Activated CD4-positive, alpha-beta T cell treated with anti-CD3 and anti-CD28 coated beads, Interleukin-2, amount 10 ng/mL, durations not matched to agents 24 days and 14 days (primary cell): ENCODE data around the gene NUDT21. TPM values are rescaled to one million over a fixed set of nuclear protein-coding genes. Genes with fewer than 3 reads are reported as not detected.
"Not testable (repeated sequence)": the region's sequence is repeated elsewhere in the genome, so short reads cannot be mapped to it uniquely, and the experiment has no call there.

Experiments used
- DNase-seq: peaks from one replicate; pipeline ENCODE4 v3.0.0; 2022
- H3K27ac Mint-ChIP-seq: one replicate; pipeline ENCODE4 v1.8.0; 2022; ENCODE audit warnings: mild to moderate bottlenecking, mixed read lengths
- H3K27me3 Mint-ChIP-seq: one replicate; pipeline ENCODE4 v1.8.0; 2022; ENCODE audit warnings: mixed read lengths
- H3K36me3 Mint-ChIP-seq: one replicate; pipeline ENCODE4 v1.8.0; 2022; ENCODE audit warnings: low read depth, mild to moderate bottlenecking, mixed read lengths
- H3K4me1 Mint-ChIP-seq: one replicate; pipeline ENCODE4 v1.8.0; 2021; ENCODE audit warnings: mixed read lengths
- H3K4me3 Mint-ChIP-seq: one replicate; pipeline ENCODE4 v1.8.0; 2022; ENCODE audit warnings: mild to moderate bottlenecking, moderate library complexity, mixed read lengths
- H3K9me3 Mint-ChIP-seq: one replicate; pipeline ENCODE4 v1.8.0; 2021; ENCODE audit warnings: mixed read lengths
- intact Hi-C: fragments of 100-400 bp; cut with micrococcal nuclease; formaldehyde crosslinking; loops from one replicate; pipeline ENCODE4 v1.15.1; 2023
- total RNA-seq: library from RNA; stranded (reverse); gene quantifications from 2 replicates; pipeline ENCODE4 v1.2.3, GENCODE V29; 2022

NUDT21 gene
- 282 and 297 TPM in 2 replicates for total RNA-seq

DNA sequence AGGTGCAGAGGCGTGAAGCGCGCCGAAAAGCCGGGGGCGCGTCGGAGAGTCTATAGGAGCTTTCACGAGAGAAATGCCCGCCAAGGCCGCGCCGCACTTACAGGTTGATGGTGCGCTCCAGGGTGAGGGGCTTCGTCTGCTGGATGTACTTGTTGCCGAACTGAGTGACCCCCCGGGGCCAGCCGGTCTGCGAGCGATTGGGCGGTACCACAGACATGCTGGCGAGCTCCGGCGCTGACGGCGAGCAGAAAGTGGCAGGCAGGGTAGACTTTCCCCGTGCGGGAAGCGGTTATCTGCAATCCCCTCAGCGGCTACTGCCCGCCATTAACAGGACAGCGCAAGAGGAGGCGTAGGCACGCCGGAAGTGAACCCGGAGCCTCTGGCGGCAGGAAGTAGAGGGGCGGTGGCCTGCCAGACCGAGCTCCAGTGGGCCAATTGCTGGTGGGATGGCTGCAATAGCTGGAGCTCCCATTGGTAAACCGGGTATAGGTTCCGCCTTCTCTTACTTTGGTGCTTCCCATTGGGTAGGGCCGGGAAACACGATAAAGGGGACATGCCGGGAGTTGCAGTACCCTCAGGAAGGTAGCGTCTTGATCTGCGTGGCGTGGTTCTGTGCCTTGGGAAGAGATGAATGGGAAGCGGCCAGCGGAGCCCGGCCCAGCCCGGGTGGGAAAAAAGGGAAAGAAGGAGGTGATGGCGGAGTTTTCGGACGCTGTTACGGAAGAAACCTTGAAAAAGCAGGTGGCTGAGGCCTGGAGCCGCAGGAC, at the start of gene NUDT21, which contains the start of gene OGFOD1:
Gene NUDT21, minus strand, starts transcription at position 347 of the 767 bp plus-strand sequence. Its CDS starts 130 bp downstream, at position 217.
Gene OGFOD1, plus strand, starts transcription at position 569 of the 767 bp plus-strand sequence. Its CDS starts 59 bp downstream, at position 628.
- intact Hi-C loops, result loop anchor here (1.0 to 10.0 kb wide), 5 partner anchors 26 to 734 kb away; partner anchors contain the start of genes AMFR, HERPUD1, MT2A and PSME3IP1
- peak within 1 kb of the TSS; percentile 95 for H3K27ac Mint-ChIP-seq
- DNase-seq, result peak; percentile 97
- no peaks in the 10 kb centered on the region for H3K9me3 Mint-ChIP-seq
- H3K4me3 Mint-ChIP-seq, result peak within 1 kb of the TSS; percentile 94
- peaks cover 52% of the 10 kb centered on the region for H3K36me3 Mint-ChIP-seq
- no peaks in the 10 kb centered on the region for H3K27me3 Mint-ChIP-seq
- H3K4me1 Mint-ChIP-seq, result peaks cover 41% of the 10 kb centered on the region

GRCh38 chr16:56493815-56494214, 42.7 kb upstream of the NUDT21 start:
- intact Hi-C loops, result no loop called here
- Mint-ChIP-seq H3K9me3 (no peaks in the 10 kb centered on the region), H3K4me3 (no peak overlapping the region), H3K36me3 (peaks cover 15% of the 10 kb centered on the region), H3K4me1 (no peaks in the 10 kb centered on the region), H3K27ac (no peak overlapping the region), H3K27me3 (no peaks in the 10 kb centered on the region)
- DNase-seq, result no peak

- DNase-seq, result no peak
- intact Hi-C loops, result no loop called here
- H3K4me3 Mint-ChIP-seq, result no peak overlapping the region
- no peaks in the 10 kb centered on the region for H3K4me1 Mint-ChIP-seq
- no peaks in the 10 kb centered on the region for H3K9me3 Mint-ChIP-seq
- H3K27me3 Mint-ChIP-seq, result no peaks in the 10 kb centered on the region
- peaks cover 13% of the 10 kb centered on the region for H3K36me3 Mint-ChIP-seq
- no peak overlapping the region for H3K27ac Mint-ChIP-seq
Observed at GRCh38 chr16:56493126-56493525, 42.0 kb upstream of the NUDT21 start.

DNA sequence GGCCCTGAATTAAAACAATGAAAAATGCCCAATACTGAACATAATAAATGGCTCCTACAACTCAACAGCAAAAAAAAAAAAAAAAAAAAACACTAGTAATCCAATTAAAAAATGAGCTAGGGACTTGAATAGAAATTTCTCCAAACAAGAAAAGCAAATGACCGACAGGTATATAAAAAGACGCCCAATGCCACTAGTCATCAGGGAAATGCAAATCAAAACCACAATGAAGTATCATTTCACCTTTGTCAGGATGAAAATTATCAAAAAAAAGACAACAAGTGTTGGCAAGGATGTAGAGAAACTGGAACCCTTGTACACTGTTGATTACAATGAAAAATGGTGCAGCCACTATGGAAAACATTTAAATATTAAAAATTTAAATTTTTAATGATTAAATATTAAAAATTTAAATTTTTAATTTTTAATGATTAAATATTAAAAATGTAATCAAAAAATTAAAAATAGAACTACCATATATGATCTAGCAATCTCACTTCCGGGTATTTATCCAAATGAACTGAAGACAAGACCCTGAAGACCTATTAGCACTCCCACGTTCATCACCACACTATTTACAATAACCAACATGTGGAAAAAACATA, 40.6 kb upstream of the NUDT21 start:
- Mint-ChIP-seq H3K9me3 (no peaks in the 10 kb centered on the region), H3K36me3 (peaks cover 8% of the 10 kb centered on the region), H3K27me3 (no peaks in the 10 kb centered on the region), H3K4me1 (no peaks in the 10 kb centered on the region), H3K4me3 (no peak overlapping the region), H3K27ac (no peak overlapping the region)
- intact Hi-C loops, result no loop called here
- no peak for DNase-seq

DNA sequence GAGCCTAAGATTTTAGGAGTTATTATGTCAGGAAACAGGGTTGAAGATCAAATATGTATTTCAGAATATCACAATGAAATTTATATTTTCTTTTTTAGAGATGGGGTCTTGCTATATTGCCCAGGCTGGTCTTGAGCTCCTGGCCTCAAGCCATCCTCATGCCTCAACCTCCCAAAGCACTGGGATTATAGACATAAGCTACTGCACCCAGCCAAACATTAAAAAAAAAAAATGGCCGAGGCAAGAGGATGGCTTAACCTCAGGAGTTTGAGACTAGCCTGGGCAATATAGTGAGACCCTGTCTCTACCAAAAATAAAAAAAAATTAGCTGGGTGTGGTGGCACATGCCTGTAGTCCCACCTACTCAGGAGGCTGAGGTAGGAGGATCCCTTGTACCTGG, 37.7 kb upstream of the NUDT21 start:
- H3K27me3 Mint-ChIP-seq, H3K4me1 Mint-ChIP-seq, H3K27ac Mint-ChIP-seq, intact Hi-C loops, H3K4me3 Mint-ChIP-seq, DNase-seq, H3K9me3 Mint-ChIP-seq: not testable (repeated sequence)
- peaks cover 12% of the 10 kb centered on the region for H3K36me3 Mint-ChIP-seq

DNA sequence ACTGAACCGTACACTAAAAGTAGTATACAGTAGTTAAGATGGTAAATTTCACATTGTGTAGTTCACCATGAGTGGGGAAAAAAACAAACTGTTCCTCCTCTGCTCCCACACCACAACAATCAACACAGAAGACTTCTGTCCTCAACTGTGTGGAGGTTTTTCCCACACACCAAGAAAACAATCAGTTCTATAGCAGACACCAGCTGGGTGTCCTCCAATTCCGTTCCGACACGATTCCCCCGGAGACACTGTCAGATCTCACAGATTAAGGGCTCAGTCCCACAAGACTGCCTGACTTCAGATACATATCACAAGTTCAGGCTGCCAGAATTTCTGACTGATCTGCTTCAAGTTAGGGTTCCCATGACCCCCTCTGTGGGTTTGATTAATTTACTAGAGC, 36.9 kb upstream of the NUDT21 start:
- Mint-ChIP-seq H3K27ac (no peak overlapping the region), H3K27me3 (no peaks in the 10 kb centered on the region), H3K9me3 (peaks cover 4% of the 10 kb centered on the region), H3K36me3 (peaks cover 18% of the 10 kb centered on the region), H3K4me1 (no peaks in the 10 kb centered on the region), H3K4me3 (no peak overlapping the region)
- DNase-seq, result no peak
- intact Hi-C loops, result no loop called here

DNA sequence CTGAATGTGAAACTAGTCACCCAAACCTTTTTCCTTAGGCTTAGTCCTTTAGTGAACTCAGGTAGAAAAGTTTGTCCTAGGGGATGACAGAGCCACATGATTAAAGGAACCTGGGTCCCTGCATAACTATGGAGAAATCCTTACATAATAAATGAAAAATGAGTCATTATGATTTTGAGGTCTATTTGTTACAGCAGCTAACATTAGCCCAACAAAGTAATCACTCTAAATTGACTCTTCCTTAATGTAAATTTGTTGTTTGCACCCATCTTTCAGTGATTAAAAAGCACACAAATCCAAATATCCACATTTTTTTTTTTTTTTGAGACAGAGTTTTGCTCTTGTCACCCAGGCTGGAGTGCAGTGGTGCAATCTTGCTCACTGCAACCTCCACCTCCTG, 32.3 kb upstream of the NUDT21 start:
- H3K4me3 Mint-ChIP-seq, result no peak overlapping the region
- H3K9me3 Mint-ChIP-seq, result peaks cover 4% of the 10 kb centered on the region
- no peaks in the 10 kb centered on the region for H3K27me3 Mint-ChIP-seq
- intact Hi-C loops, result no loop called here
- no peak overlapping the region for H3K27ac Mint-ChIP-seq
- DNase-seq, result no peak
- H3K36me3 Mint-ChIP-seq, result peaks cover 37% of the 10 kb centered on the region
- peaks cover 2% of the 10 kb centered on the region for H3K4me1 Mint-ChIP-seq

- Mint-ChIP-seq H3K27me3 (no peaks in the 10 kb centered on the region), H3K27ac (no peak overlapping the region), H3K36me3 (peaks cover 38% of the 10 kb centered on the region), H3K4me3 (no peak overlapping the region), H3K9me3 (peaks cover 4% of the 10 kb centered on the region), H3K4me1 (peaks cover 2% of the 10 kb centered on the region)
- no peak for DNase-seq
- intact Hi-C loops, result no loop called here
Observed at GRCh38 chr16:56482683-56483236, 31.6 kb upstream of the NUDT21 start.

DNA sequence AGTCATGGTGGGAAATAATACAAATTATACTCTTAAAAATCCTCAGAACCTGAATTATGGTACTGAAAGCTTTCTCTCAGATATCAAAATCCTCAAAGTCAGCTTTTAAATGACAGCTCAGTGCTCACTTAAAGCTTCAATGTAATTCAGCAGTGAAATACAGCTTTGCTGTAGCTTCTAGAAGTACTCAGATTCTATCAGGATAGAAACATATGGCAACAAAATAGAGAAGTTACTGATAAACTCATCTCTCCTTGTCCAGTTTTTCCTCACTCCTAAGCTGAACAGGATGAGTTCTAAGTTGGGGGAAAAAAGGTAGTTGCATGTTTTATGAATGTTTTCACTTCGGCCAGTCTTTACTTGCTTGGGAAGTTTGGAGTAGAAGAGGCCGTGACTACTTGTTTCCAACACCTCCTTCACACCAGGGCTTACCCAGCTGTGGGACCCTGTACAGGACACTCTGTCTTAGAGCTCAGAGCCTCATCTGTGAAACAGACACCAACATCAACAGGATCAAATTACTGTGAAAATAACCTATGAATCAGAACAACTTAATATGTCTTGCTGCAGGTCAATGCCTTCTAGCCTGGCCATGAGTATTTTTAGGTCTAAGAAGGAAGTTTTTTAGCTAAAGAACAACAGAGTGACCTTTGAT, 30.5 kb upstream of the NUDT21 start:
- intact Hi-C loops, result no loop called here
- no peak for DNase-seq
- H3K4me3 Mint-ChIP-seq, result no peak overlapping the region
- H3K4me1 Mint-ChIP-seq, result peaks cover 9% of the 10 kb centered on the region
- no peaks in the 10 kb centered on the region for H3K27me3 Mint-ChIP-seq
- no peak overlapping the region for H3K27ac Mint-ChIP-seq
- peaks cover 50% of the 10 kb centered on the region for H3K36me3 Mint-ChIP-seq
- H3K9me3 Mint-ChIP-seq, result peaks cover 3% of the 10 kb centered on the region

GRCh38 chr16:56480776-56481467, 29.8 kb upstream of the NUDT21 start:
- Mint-ChIP-seq H3K27ac (no peak overlapping the region), H3K36me3 (peaks cover 53% of the 10 kb centered on the region), H3K4me1 (peaks cover 12% of the 10 kb centered on the region), H3K4me3 (no peak overlapping the region), H3K9me3 (no peaks in the 10 kb centered on the region), H3K27me3 (no peaks in the 10 kb centered on the region)
- DNase-seq, result no peak
- intact Hi-C loops, result no loop called here

DNA sequence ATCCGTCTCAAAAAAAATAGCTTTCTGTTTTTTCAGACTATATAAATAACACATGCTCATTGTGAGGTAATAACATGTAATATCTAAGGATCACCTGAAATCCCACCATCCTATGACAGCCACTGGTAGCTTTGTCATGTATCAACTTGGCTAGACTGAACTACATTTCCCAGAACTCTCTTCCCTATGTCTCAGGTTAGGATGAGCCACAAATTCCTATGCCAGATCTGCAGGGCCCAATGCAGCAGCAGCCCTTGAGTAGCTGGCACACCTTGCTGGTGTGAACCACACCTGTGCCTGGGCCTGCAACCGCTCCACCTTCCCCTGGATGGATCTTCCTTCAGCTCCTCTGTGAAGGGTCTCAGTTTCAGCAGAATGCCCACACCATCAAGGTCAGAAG, 28.3 kb upstream of the NUDT21 start:
- H3K27me3 Mint-ChIP-seq, result no peaks in the 10 kb centered on the region
- intact Hi-C loops, result no loop called here
- no peak for DNase-seq
- no peak overlapping the region for H3K27ac Mint-ChIP-seq
- H3K9me3 Mint-ChIP-seq, result no peaks in the 10 kb centered on the region
- H3K4me3 Mint-ChIP-seq, result no peak overlapping the region
- peaks cover 12% of the 10 kb centered on the region for H3K4me1 Mint-ChIP-seq
- peaks cover 57% of the 10 kb centered on the region for H3K36me3 Mint-ChIP-seq

- no peaks in the 10 kb centered on the region for H3K27me3 Mint-ChIP-seq
- no peaks in the 10 kb centered on the region for H3K9me3 Mint-ChIP-seq
- H3K27ac Mint-ChIP-seq, result no peak overlapping the region
- DNase-seq, result no peak
- intact Hi-C loops, result no loop called here
- peaks cover 12% of the 10 kb centered on the region for H3K4me1 Mint-ChIP-seq
- H3K4me3 Mint-ChIP-seq, result no peak overlapping the region
- peaks cover 56% of the 10 kb centered on the region for H3K36me3 Mint-ChIP-seq
Observed at GRCh38 chr16:56478281-56479049, 27.3 kb upstream of the NUDT21 start.
